ENCODE measurements around the gene KCNK1.

The KCNK1 gene

DNA sequence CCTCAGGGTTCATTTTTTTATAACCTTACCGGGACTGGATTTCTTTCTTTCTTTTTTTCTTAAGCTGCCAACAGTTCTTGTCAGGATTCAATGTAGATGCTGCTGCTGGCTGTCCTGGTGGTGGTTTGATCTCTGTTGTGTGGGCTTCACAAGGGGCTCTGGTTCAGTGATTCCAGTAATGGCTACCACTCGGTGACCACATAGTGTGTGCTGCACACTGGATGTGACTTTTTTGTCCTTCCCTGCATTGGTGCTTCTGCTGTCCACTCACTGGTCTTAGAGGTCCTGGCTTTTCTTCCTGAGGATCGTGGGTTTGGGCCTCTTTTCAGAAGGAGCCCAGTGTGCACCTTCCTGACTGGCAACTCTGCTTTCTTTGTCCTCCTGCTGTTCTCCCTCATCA is 18.5 kb downstream of the KCNK1 start:
- no peak for DNase-seq (ENCODE audit: low read depth)
- TF ChIP-seq, protein P1, sequence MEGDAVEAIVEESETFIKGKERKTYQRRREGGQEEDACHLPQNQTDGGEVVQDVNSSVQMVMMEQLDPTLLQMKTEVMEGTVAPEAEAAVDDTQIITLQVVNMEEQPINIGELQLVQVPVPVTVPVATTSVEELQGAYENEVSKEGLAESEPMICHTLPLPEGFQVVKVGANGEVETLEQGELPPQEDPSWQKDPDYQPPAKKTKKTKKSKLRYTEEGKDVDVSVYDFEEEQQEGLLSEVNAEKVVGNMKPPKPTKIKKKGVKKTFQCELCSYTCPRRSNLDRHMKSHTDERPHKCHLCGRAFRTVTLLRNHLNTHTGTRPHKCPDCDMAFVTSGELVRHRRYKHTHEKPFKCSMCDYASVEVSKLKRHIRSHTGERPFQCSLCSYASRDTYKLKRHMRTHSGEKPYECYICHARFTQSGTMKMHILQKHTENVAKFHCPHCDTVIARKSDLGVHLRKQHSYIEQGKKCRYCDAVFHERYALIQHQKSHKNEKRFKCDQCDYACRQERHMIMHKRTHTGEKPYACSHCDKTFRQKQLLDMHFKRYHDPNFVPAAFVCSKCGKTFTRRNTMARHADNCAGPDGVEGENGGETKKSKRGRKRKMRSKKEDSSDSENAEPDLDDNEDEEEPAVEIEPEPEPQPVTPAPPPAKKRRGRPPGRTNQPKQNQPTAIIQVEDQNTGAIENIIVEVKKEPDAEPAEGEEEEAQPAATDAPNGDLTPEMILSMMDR (IDR thresholded peaks at IDR 0.05; ENCODE audit: control insufficient read depth, extremely low read depth, insufficient read depth) = no peak
- H3K4me3 ChIP-seq (ENCODE audit: low read depth, low read length) = no peak overlapping the region

DNA sequence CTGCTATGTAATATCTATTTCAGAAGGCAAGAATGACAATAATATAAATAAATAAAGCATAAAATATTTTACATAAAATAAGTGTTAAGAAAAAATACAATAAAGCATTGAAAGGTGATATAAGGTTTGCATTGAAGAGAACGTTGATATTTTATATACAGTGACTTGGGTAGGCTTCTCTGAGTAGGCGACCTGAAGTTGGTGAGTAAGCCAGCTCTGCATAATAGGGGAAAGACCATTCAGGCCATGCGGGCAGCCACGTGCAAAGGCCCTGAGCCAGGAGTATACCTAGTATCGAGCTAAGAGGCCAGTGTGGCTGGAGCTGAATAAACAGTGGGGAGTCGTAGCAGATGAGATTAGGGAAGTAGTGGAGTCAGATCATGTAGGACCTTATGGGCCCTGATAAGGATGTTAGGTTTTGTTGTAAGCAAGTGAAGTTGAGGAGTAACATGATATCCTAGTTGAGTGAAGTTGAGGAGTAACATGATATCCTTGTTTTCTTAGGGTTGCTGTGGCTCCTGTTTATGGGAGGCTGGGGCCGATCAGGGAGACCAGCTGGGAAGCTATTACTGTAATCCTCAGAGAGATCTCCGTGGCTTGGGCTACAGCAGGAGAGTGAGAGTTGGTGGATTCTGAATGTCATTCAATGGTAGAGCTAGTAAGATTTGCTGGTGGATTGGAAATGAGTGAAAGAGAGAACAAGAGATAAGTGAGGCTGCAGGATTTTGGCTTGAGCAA is 22.0 kb downstream of the KCNK1 start:
- DNase-seq (ENCODE audit: low read depth) = no peak
- TF ChIP-seq, protein P1 (IDR thresholded peaks at IDR 0.05; ENCODE audit: control insufficient read depth, extremely low read depth, insufficient read depth) = no peak
- no peak overlapping the region for H3K4me3 ChIP-seq (ENCODE audit: low read depth, low read length)

DNA sequence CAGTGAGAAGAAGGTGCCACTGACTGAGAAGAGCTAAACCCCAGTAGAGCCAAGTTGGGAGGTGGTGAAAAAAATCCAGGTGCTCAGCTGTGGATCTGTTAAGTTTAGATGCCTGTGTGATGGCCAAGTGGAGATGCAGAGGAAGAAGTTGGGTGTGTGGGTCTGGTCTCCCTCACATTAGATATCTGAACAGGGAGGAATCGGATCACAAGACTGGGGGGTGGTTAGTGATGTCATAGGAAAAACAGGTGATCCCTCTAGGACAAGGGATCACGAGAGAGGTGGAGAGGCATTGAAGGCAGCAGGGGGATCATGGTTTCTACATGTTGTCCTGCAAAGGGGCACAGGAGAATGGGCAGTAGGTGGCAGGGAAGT is 22.6 kb downstream of the KCNK1 start:
- H3K4me3 ChIP-seq (ENCODE audit: low read depth, low read length) = no peak overlapping the region
- TF ChIP-seq, protein P1 (IDR thresholded peaks at IDR 0.05; ENCODE audit: control insufficient read depth, extremely low read depth, insufficient read depth) = no peak
- DNase-seq (ENCODE audit: low read depth) = no peak

DNA sequence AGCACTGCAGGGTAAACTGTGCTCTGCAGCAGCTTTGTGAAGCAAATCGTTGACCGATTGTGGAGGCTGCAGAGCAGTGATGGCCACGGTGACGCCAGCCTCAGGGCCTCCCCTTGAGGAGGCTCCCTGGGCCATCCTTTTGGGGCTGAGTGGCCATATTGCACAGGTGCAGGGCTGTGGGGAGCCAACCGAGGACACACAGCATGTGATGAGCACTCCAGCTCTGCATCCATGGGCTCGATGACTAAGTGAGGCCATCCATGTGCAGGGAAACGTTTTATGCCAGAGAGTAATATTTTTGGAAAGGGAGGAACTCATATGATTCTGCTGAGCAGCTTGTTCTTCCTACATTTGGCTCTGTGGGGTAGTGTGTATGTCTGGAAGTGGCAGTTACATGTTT is 24.6 kb downstream of the KCNK1 start:
- H3K4me3 ChIP-seq (ENCODE audit: low read depth, low read length) = no peak overlapping the region
- DNase-seq (ENCODE audit: low read depth) = no peak
- TF ChIP-seq, protein P1 (IDR thresholded peaks at IDR 0.05; ENCODE audit: control insufficient read depth, extremely low read depth, insufficient read depth) = no peak

DNA sequence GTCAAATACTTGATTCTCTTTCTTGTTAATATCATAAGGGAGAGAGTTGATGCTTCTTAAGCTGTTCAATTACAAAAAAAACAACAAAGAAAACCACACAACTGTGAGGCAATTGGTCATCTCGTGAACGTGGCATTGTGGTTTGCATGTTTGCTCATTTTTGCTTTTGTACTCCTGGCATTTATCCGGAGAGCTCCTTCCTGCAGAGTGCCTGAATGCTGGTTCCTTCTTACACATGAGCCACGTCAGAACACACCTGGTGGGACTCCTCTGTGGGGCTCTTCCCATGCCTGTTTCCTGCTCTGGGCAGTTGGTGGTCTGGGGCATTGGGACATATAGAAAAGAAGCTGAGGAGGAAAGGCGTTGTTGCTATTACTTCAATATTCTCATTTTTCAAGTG is 25.7 kb downstream of the KCNK1 start:
- DNase-seq (ENCODE audit: low read depth) = no peak
- no peak overlapping the region for H3K4me3 ChIP-seq (ENCODE audit: low read depth, low read length)
- TF ChIP-seq, protein P1 (IDR thresholded peaks at IDR 0.05; ENCODE audit: control insufficient read depth, extremely low read depth, insufficient read depth) = no peak

DNA sequence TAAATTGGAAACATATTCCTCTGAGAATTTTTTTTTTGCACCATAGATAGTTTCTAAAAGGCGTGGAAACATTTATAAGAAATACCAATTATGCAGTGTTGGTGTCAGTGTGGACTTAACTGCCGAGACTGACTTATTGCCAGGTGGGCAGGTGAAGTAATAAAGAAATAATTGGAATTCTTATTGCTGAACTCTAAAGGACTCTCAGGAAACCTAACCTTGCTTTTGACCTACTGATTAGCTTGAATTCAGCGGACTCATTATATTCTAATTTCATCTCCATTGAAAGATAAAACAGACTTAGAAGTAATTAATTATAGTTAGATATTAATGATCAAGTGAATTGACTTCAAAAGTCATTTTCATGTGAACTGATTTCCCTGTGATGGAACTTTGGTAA is 26.3 kb downstream of the KCNK1 start:
- TF ChIP-seq, protein P1 (IDR thresholded peaks at IDR 0.05; ENCODE audit: control insufficient read depth, extremely low read depth, insufficient read depth) = no peak
- no peak for DNase-seq (ENCODE audit: low read depth)
- no peak overlapping the region for H3K4me3 ChIP-seq (ENCODE audit: low read depth, low read length)

DNA sequence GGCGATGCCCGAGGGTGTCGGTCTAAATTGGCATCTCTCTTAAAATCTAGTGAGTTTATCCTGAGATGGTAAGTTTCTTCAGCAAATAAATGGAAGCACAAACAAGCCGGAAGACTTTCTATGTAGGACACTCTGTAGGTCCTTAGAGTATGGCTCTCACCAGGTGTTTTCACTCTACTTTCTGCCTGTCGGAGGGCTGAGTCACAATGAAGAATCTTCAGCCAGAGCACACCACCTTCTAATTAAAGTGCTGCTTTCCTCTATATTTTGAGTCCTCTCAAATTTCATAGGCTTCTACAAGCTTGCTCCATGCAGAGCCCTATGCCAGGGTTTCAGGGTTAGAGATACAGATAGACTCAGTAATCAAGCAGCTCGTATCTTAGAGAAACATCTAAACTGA is 27.1 kb downstream of the KCNK1 start:
- no peak overlapping the region for H3K4me3 ChIP-seq (ENCODE audit: low read depth, low read length)
- no peak for DNase-seq (ENCODE audit: low read depth)
- TF ChIP-seq, protein P1 (IDR thresholded peaks at IDR 0.05; ENCODE audit: control insufficient read depth, extremely low read depth, insufficient read depth) = no peak

Data from LNCaP clone FGC (cell line).